Erythroblast (primary cell): ENCODE results near the gene TADA2A.

ENCODE experiments used
- GATA1 ChIP-seq: IDR thresholded peaks from 2 replicates; pipeline ENCODE4 v1.6.1; 2011; ENCODE audit warnings: low read depth, mild to moderate bottlenecking, control low read depth, low read length, moderate library complexity
- POLR2A ChIP-seq: IDR thresholded peaks from 2 replicates; pipeline ENCODE4 v1.6.1; 2011; ENCODE audit warnings: mild to moderate bottlenecking, low read length

DNA sequence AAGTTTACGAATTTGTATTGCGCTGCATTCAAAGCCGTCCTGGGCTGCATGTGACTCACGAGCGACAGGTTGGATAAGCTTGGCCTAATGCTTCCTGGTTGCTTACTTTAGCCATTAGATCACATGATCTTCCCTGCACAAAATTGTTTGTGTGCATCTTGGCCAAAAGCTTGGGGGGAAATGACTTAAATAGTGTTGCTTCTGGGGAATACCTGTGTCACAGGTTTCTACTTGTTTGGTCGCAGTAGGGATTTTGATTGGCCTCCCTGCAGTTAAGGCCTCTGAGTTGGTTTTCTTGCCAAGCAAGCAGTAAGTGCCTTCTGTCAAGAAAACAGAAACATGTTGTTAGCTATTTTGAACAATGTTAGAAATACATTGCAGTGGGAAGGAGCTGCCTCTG, 43.4 kb downstream of the TADA2A start:
- TF ChIP-seq POLR2A (no peak), GATA1 (no peak)
